Suprapubic skin (tissue), 4 donors: ENCODE data around the gene IGFBP6.

Experiments used
- CTCF ChIP-seq, 2 donors: fragments of 200-600 bp in 1 of 2; fragments of 450-650 bp in 1 of 2; sonication (generic) in 1 of 2; IDR thresholded peaks; one replicate each; pipeline ENCODE4 v1.5.1; 2016 to 2019; ENCODE audit warnings: antibody characterized with exemption in 2 of 2, mild to moderate bottlenecking in 1 of 2, moderate library complexity in 1 of 2
- EP300 ChIP-seq: sonication (generic); formaldehyde crosslinking; IDR thresholded peaks from one replicate; pipeline ENCODE4 v1.6.1; 2017; ENCODE audit warnings: antibody characterized with exemption
- POLR2A ChIP-seq, 2 donors: fragments of 450-650 bp; IDR thresholded peaks; one replicate each; pipeline ENCODE4 v1.6.1; 2017; ENCODE audit warnings: antibody characterized with exemption in 2 of 2, mild to moderate bottlenecking in 2 of 2, moderate library complexity in 2 of 2
- POLR2AphosphoS5 ChIP-seq, 3 donors: sonication (generic); formaldehyde crosslinking; IDR thresholded peaks; one replicate each; pipeline ENCODE4 v1.6.1; 2017; ENCODE audit warnings: antibody characterized with exemption in 3 of 3

GRCh38 chr12:53054112-53054878, 43.2 kb upstream of the IGFBP6 start:
- no peak for TF ChIP-seq EP300
- TF ChIP-seq CTCF (IDR thresholded peaks at IDR 0.05), result no peak
- TF ChIP-seq POLR2A (IDR thresholded peaks at IDR 0.05), result no peak
- peak in 1 of 3 donors; percentile 73 for TF ChIP-seq POLR2AphosphoS5 (IDR thresholded peaks at IDR 0.05)
